ENCODE measurements around the gene NOXA1.

DNA sequence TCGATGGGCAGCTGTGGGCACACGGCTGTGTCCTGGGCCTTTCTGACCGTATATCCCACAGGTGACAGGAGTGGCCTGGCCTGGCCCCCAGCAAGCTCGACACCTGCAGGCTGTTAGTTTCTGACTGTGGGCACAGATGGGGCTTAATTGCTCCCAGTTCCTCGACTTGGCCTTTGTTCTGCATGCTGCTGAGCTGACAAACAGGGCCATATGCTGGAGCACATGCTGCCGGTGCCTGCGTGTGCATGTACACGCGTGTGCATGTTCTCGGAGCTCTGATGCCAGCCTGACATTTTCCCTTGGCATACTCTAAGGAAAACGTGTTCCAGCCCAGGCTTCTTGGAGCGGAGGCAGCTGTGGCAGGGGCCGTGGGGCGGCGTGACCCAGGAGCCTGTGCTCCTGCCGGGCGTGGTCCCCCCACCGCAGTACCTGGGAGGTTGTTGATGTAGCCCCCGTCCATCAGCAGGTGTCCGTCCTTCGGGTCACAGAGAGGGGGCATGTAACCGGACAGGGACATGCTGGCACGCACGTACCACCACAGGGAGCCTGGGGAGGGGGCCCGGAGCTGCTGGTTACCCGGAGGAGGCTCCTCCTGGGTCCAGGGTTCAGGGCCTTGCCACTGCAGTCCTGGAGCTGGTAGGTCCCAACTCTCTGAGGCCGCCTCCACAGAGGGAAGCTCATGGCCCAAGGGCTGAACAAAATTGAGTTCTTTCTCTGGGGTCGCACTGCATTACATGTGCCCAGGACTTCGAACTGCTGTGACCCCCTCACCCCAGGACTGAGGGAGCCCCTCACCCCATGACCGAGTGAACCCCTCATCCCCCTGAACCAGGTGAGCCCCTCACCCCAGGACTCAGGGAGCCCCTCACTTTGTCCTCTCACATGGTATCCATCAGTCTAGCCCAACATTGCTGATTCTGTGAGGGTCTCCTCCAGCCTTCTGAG, 40.1 kb downstream of the NOXA1 start:
- TF ChIP-seq, protein P1, sequence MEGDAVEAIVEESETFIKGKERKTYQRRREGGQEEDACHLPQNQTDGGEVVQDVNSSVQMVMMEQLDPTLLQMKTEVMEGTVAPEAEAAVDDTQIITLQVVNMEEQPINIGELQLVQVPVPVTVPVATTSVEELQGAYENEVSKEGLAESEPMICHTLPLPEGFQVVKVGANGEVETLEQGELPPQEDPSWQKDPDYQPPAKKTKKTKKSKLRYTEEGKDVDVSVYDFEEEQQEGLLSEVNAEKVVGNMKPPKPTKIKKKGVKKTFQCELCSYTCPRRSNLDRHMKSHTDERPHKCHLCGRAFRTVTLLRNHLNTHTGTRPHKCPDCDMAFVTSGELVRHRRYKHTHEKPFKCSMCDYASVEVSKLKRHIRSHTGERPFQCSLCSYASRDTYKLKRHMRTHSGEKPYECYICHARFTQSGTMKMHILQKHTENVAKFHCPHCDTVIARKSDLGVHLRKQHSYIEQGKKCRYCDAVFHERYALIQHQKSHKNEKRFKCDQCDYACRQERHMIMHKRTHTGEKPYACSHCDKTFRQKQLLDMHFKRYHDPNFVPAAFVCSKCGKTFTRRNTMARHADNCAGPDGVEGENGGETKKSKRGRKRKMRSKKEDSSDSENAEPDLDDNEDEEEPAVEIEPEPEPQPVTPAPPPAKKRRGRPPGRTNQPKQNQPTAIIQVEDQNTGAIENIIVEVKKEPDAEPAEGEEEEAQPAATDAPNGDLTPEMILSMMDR (IDR thresholded peaks at IDR 0.05; ENCODE audit: low read depth, low read length, missing input control): no peak
- no peak for TF ChIP-seq TAF1 (conservative IDR thresholded peaks at IDR 0.05)
- no peak for TF ChIP-seq ZBTB33 (IDR thresholded peaks at IDR 0.05)
- no peak for TF ChIP-seq RAD21 (IDR thresholded peaks at IDR 0.05)
- TF ChIP-seq JUND (IDR thresholded peaks at IDR 0.05): no peak
- TF ChIP-seq GABPA (IDR thresholded peaks at IDR 0.05 in 1 of 2, conservative IDR thresholded peaks at IDR 0.05 in 1 of 2): no peak
- TF ChIP-seq, protein P2, sequence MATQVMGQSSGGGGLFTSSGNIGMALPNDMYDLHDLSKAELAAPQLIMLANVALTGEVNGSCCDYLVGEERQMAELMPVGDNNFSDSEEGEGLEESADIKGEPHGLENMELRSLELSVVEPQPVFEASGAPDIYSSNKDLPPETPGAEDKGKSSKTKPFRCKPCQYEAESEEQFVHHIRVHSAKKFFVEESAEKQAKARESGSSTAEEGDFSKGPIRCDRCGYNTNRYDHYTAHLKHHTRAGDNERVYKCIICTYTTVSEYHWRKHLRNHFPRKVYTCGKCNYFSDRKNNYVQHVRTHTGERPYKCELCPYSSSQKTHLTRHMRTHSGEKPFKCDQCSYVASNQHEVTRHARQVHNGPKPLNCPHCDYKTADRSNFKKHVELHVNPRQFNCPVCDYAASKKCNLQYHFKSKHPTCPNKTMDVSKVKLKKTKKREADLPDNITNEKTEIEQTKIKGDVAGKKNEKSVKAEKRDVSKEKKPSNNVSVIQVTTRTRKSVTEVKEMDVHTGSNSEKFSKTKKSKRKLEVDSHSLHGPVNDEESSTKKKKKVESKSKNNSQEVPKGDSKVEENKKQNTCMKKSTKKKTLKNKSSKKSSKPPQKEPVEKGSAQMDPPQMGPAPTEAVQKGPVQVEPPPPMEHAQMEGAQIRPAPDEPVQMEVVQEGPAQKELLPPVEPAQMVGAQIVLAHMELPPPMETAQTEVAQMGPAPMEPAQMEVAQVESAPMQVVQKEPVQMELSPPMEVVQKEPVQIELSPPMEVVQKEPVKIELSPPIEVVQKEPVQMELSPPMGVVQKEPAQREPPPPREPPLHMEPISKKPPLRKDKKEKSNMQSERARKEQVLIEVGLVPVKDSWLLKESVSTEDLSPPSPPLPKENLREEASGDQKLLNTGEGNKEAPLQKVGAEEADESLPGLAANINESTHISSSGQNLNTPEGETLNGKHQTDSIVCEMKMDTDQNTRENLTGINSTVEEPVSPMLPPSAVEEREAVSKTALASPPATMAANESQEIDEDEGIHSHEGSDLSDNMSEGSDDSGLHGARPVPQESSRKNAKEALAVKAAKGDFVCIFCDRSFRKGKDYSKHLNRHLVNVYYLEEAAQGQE (IDR thresholded peaks at IDR 0.05): no peak
- TF ChIP-seq YY1 (IDR thresholded peaks at IDR 0.05): no peak
- TF ChIP-seq, protein P3, sequence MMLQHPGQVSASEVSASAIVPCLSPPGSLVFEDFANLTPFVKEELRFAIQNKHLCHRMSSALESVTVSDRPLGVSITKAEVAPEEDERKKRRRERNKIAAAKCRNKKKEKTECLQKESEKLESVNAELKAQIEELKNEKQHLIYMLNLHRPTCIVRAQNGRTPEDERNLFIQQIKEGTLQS (IDR thresholded peaks at IDR 0.05): no peak
- no peak for TF ChIP-seq MAX (IDR thresholded peaks at IDR 0.05)
- no peak for TF ChIP-seq HNF4G (IDR thresholded peaks at IDR 0.05)
- TF ChIP-seq SP1 (IDR thresholded peaks at IDR 0.05): no peak

All from liver (tissue), 3 donors.